ENCODE measurements around the gene FKRP.

GRCh38 chr19:46773018-46773399, 27.2 kb downstream of the FKRP start:
- TF ChIP-seq CTCF (conservative IDR thresholded peaks at IDR 0.05) (no peak), EZH2 (IDR thresholded peaks at IDR 0.05; ENCODE audit: low read depth) (no peak)

Data from PC-9 (cell line).